H1 (cell line): ENCODE data around the gene OTUD3.

Source experiments
- JUN ChIP-seq: IDR thresholded peaks from 2 replicates; pipeline ENCODE4 v1.6.1; 2011; ENCODE audit warnings: low read depth, mild to moderate bottlenecking, improper control_type of control experiment, low read length
- PHF8 ChIP-seq: fragments of 200-600 bp; sonication (generic); conservative IDR thresholded peaks from 2 replicates; pipeline ENCODE4 v1.7.1; 2012; ENCODE audit warnings: low read depth, mild to moderate bottlenecking, inconsistent platforms, low read length, moderate library complexity
- RAD21 ChIP-seq, 2 experiments: IDR thresholded peaks in 1 of 2; conservative IDR thresholded peaks in 1 of 2; 2 replicates each; pipeline ENCODE4 v1.6.1; 2011; ENCODE audit warnings: low read depth in 2 of 2, low read length in 2 of 2, improper control_type of control experiment in 1 of 2, inconsistent platforms in 1 of 2, mild to moderate bottlenecking in 1 of 2, moderate library complexity in 1 of 2
- TF ChIP-seq, protein P1 (sequence below): IDR thresholded peaks from 2 replicates; pipeline ENCODE4 v1.6.1; 2011; ENCODE audit warnings: low read depth, mild to moderate bottlenecking, low read length; ENCODE audit not compliant: insufficient read depth

DNA sequence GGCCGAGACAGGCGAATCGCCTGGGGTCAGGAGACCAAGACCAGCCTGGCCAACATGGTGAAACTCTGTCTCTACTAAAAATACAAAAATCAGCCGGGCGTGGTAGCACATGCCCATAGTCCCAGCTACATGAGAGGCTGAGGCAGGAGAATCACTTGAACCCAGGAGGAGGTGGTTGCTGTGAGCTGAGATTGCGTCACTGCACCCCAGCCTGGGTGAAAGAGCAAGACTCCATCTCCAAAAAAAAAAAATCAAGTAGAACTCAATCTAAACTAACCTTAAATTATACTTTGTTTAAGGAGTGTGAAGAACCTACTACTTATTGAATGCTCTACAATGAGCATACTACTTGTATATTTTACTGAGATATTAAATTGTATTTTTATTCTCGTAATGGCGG lies 36.6 kb upstream of the OTUD3 start:
- no peak for TF ChIP-seq JUN
- no peak for TF ChIP-seq PHF8
- TF ChIP-seq, protein P1, sequence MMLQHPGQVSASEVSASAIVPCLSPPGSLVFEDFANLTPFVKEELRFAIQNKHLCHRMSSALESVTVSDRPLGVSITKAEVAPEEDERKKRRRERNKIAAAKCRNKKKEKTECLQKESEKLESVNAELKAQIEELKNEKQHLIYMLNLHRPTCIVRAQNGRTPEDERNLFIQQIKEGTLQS = no peak
- TF ChIP-seq RAD21 (IDR thresholded peaks at IDR 0.05 in 1 of 2, conservative IDR thresholded peaks at IDR 0.05 in 1 of 2; ENCODE audit: low read depth in 2 of 2, low read length in 2 of 2) = no peak
